Measurements from ENCODE around the gene PROB1. TPM values are rescaled to one million over a fixed set of nuclear protein-coding genes. Genes with fewer than 3 reads are reported as not detected.

Gene PROB1
- total and polyA plus RNA-seq, 2 of the 13 experiments (the other 11 are each of a cell fraction or from before 2014, with no cell fraction given), result 0.69 to 1.1 TPM

DNA sequence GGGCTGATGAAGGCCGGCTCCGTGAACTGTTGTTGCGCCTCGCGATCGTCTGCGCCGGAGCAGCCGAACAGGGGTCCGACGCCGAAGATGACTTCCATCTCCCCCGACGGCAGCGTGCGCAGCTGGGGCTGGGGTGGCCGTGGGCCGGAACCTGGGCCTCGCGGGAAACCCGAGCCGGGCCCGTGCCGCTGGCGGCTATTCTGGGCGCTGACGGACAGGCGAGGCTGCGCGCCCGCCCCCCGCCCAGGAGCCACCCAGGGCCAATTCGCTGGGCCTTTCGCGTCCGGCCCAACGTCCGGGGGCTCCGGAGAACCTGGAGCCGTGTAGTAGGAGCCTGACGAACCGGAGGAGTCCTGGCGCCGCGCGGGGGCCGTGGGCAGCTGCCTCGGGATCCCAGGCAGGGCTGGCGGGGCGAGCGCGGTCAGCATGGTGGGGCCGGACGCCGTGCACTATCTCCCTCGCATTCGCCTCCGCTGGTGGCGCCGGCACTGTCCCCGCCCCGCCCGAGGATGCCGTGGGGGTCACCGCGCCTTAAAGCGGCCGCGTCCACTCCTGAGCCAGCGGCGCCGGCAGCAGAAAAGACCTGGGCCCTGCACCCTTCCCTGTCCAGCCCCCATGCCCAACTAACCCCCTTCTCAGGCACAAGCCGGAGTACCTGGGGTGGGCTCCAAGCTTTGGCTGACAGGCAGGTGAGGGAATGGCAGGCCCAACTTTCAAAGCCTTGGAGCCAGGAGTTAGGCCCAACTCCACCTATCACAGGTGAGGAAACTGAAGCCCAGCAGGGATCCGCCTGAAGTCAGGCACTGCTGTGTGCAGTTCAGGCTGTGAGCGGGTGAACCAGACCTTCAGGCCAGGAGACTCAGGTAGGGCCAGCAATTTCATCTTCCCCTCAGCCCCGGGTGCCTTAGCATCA lies at the start of gene PROB1 (continued):
- no peak for TF ChIP-seq MTA1 (CRISPR knock-in tag; IDR thresholded peaks at IDR 0.05; ENCODE audit: borderline replicate concordance)
- TF ChIP-seq, protein P1, sequence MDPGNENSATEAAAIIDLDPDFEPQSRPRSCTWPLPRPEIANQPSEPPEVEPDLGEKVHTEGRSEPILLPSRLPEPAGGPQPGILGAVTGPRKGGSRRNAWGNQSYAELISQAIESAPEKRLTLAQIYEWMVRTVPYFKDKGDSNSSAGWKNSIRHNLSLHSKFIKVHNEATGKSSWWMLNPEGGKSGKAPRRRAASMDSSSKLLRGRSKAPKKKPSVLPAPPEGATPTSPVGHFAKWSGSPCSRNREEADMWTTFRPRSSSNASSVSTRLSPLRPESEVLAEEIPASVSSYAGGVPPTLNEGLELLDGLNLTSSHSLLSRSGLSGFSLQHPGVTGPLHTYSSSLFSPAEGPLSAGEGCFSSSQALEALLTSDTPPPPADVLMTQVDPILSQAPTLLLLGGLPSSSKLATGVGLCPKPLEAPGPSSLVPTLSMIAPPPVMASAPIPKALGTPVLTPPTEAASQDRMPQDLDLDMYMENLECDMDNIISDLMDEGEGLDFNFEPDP (CRISPR knock-in tag; conservative IDR thresholded peaks at IDR 0.05), result no peak
- TF ChIP-seq SMAD1 (CRISPR knock-in tag; IDR thresholded peaks at IDR 0.05; ENCODE audit: borderline replicate concordance, low read depth), result no peak
- no peak for TF ChIP-seq ZBTB38 (CRISPR knock-in tag; IDR thresholded peaks at IDR 0.05)
- no peak for TF ChIP-seq KLF6 (CRISPR knock-in tag; IDR thresholded peaks at IDR 0.05)
- no peak for TF ChIP-seq SRF (IDR thresholded peaks at IDR 0.05; ENCODE audit: low read depth, low read length)
- no peak for TF ChIP-seq ZNF138 (CRISPR knock-in tag; IDR thresholded peaks at IDR 0.05; ENCODE audit: low read depth)

- Histone ChIP-seq H3K9ac (ENCODE audit: insufficient read depth, low read depth, low read length) (no peak overlapping the region), H2AFZ (ENCODE audit: low read length) (no peak overlapping the region), H3K36me3 (replicated peaks in 1 of 2; ENCODE audit: control insufficient read depth in 1 of 2, insufficient read depth in 2 of 2, low read length in 2 of 2) (no peaks in the 10 kb centered on the region), H3K4me1 (ENCODE audit: insufficient read depth, low read length) (peaks cover 7% of the 10 kb centered on the region), H3K27me3 (ENCODE audit: control insufficient read depth in 1 of 2, insufficient read depth in 2 of 2, low read length in 2 of 2) (peaks cover 0 to 11% of the 10 kb centered on the region in 2 experiments; a peak in 2 of 5 replicates), H3K4me3 (replicated peaks in 1 of 3; ENCODE audit: insufficient read depth in 1 of 3, low read depth in 2 of 3, low read length in 3 of 3) (no peak overlapping the region), H3K9me3 (ENCODE audit: low read length) (no peaks in the 10 kb centered on the region), H3K4me2 (ENCODE audit: low read depth, low read length) (no peak overlapping the region), H4K20me1 (ENCODE audit: insufficient read depth, low read length) (no peaks in the 10 kb centered on the region), H3K27ac (ENCODE audit: extremely low read length, insufficient read depth, low read length) (no peak overlapping the region), H3K79me2 (ENCODE audit: insufficient read depth, low read length) (no peaks in the 10 kb centered on the region)
- 41% methylated on average over 4 of the region's 4 CpGs for WGBS (ENCODE audit: low lambda C conversion rate)
- ChIA-PET POLR2A (no interaction called here), CTCF (ENCODE audit: low intra/inter-chr PET ratio, low total read pairs) (no interaction called here)
- DNase-seq (ENCODE audit: low spot score), result no peak
- ATAC-seq, result no peak
- in situ Hi-C loops (cut with HindIII; ENCODE audit: extremely low pct_ligation_motif_present, low pct_unique_long_range_greater_than_20kb) (no loop called here), intact Hi-C loops (cut with micrococcal nuclease; ENCODE audit: unreplicated experiment) (no loop called here)
- FAIRE-seq, result no peak
- no TSS peak for BruUV-seq (replicated peaks)
- TF ChIP-seq XBP1 (CRISPR knock-in tag; IDR thresholded peaks at IDR 0.05) (no peak), ZIK1 (CRISPR knock-in tag; IDR thresholded peaks at IDR 0.05; ENCODE audit: borderline replicate concordance, low read depth) (no peak), ZSCAN22 (CRISPR knock-in tag; IDR thresholded peaks at IDR 0.05) (no peak), NR1H2 (CRISPR knock-in tag; IDR thresholded peaks at IDR 0.05; ENCODE audit: borderline replicate concordance, low read depth) (no peak), NFE2 (CRISPR knock-in tag; IDR thresholded peaks at IDR 0.05) (no peak), ZBTB34 (CRISPR knock-in tag; IDR thresholded peaks at IDR 0.05) (no peak), FOXA3 (CRISPR knock-in tag; IDR thresholded peaks at IDR 0.05) (no peak), NCOR1 (IDR thresholded peaks at IDR 0.05; ENCODE audit: borderline replicate concordance, low read length) (no peak), ERF (CRISPR knock-in tag; IDR thresholded peaks at IDR 0.05) (no peak), DBP (CRISPR knock-in tag; IDR thresholded peaks at IDR 0.05; ENCODE audit: not compliant biosample characterization) (no peak), KDM6A (CRISPR knock-in tag; IDR thresholded peaks at IDR 0.05; ENCODE audit: low read depth) (no peak)
Measured at GRCh38 chr5:139443831-139444453, 49.0 kb upstream of the PROB1 start.
